K562 (cell line): ENCODE results near the gene WNT7A. TPM values are rescaled to one million over a fixed set of nuclear protein-coding genes. Genes with fewer than 3 reads are reported as not detected.

Experiments used
- ATAC-seq: fragments of 200-7000 bp; cut with Tn5 transposase; 3 replicates; pipeline ENCODE4 v1.9.1; 2020; ENCODE audit warnings: moderate library complexity
- BruUV-seq: library from RNA; stranded (reverse); fragments of 400-500 nt; replicated peaks from 2 replicates; lab custom pipeline; 2021; lab: Mats Ljungman, UMichigan
- CTCF ChIA-PET: fragments of 300-600 bp; formaldehyde crosslinking; extraction: SDS; loops from one replicate; lab custom pipeline; 2021; ENCODE audit warnings: low intra/inter-chr PET ratio; lab: Yijun Ruan, JAX
- POLR2A ChIA-PET: fragments of 300-600, 350-650 bp; sonication (Branson Sonifier 250); formaldehyde crosslinking; extraction: SDS; loops from one replicate; lab custom pipeline; 2021; ENCODE audit warnings: antibody characterized with exemption, inconsistent platforms; lab: Yijun Ruan, JAX
- DNase-seq, 4 experiments: peaks; one replicate each; pipeline versions ENCODE4 v3.0.0 to v3.0.0-alpha.2; 2011 to 2018; ENCODE audit warnings: low spot score in 3 of 4, mixed read lengths in 3 of 4; ENCODE audit errors: extremely low read depth in 1 of 4
- FAIRE-seq: peaks from 2 replicates; lab custom pipeline; 2011; peaks lifted over from hg19 to GRCh38; lab: Jason Lieb, UNC
- H2AFZ ChIP-seq: 2 replicates; pipeline ENCODE4 v1.6.0; 2011; ENCODE audit warnings: low read depth, low read length, control low read depth, inconsistent platforms
- H3K27ac ChIP-seq: fragments of 200-600 bp; 3 replicates; pipeline ENCODE4 v1.8.0; 2011; ENCODE audit warnings: low read depth, mild to moderate bottlenecking, control low read depth, inconsistent platforms, low read length, moderate library complexity, mixed read lengths; ENCODE audit errors: extremely low read depth
- H3K27me3 ChIP-seq, 2 experiments: fragments of 300-600 bp in 1 of 2; 2 replicates in 1 of 2; 3 replicates in 1 of 2; pipeline versions ENCODE4 v1.6.0 to v1.8.0; 2011; ENCODE audit warnings: inconsistent platforms in 2 of 2, low read length in 2 of 2, mild to moderate bottlenecking in 1 of 2, mixed read lengths in 1 of 2, moderate library complexity in 1 of 2; ENCODE audit not compliant: control insufficient read depth in 2 of 2, insufficient read depth in 2 of 2
- H3K36me3 ChIP-seq: fragments of 300-600 bp; 3 replicates; pipeline ENCODE4 v1.8.0; 2011; ENCODE audit warnings: mild to moderate bottlenecking, low read length, inconsistent platforms; ENCODE audit not compliant: control insufficient read depth, insufficient read depth
- H3K4me1 ChIP-seq, 2 experiments: fragments of 200-600 bp in 1 of 2; replicated peaks in 1 of 2; 2 replicates in 1 of 2; 3 replicates in 1 of 2; pipeline versions ENCODE4 v1.5.1 to v1.8.0; 2011; ENCODE audit warnings: inconsistent platforms in 2 of 2, low read length in 2 of 2, mild to moderate bottlenecking in 1 of 2, mixed read lengths in 1 of 2, moderate library complexity in 1 of 2; ENCODE audit not compliant: control insufficient read depth in 2 of 2, insufficient read depth in 2 of 2
- H3K4me2 ChIP-seq: 2 replicates; pipeline ENCODE4 v1.6.1; 2011; ENCODE audit warnings: low read length, control low read depth, inconsistent platforms, mixed read lengths; ENCODE audit not compliant: insufficient read depth
- H3K4me3 ChIP-seq: fragments of 200-600 bp; sonication (generic), shearing (Covaris generic); 2 replicates; pipeline ENCODE4 v1.5.1; 2016; ENCODE audit warnings: control low read depth, inconsistent platforms
- H3K79me2 ChIP-seq: fragments of 200-600 bp; 3 replicates; pipeline ENCODE4 v1.8.0; 2011; ENCODE audit warnings: low read length, inconsistent platforms; ENCODE audit not compliant: control insufficient read depth, insufficient read depth
- H3K9ac ChIP-seq, 2 experiments: 2 replicates each; pipeline versions ENCODE4 v1.6.0 to v1.6.1; 2011; ENCODE audit warnings: low read depth in 2 of 2, low read length in 2 of 2, control low read depth in 1 of 2, inconsistent platforms in 1 of 2, mild to moderate bottlenecking in 1 of 2, mixed read lengths in 1 of 2; ENCODE audit not compliant: insufficient read depth in 1 of 2
- H3K9me1 ChIP-seq: one replicate; pipeline ENCODE4 v1.6.0; 2011; ENCODE audit warnings: inconsistent platforms, mild to moderate bottlenecking, low read length, moderate library complexity; ENCODE audit not compliant: control insufficient read depth, insufficient read depth
- H3K9me3 ChIP-seq: replicated peaks from 2 replicates; pipeline ENCODE4 v1.5.1; 2011; ENCODE audit warnings: low read depth, low read length, inconsistent platforms; ENCODE audit not compliant: control insufficient read depth, insufficient read depth
- H4K20me1 ChIP-seq: replicated peaks from 2 replicates; pipeline ENCODE4 v1.6.1; 2011; ENCODE audit warnings: low read length, inconsistent platforms, mixed read lengths; ENCODE audit not compliant: control insufficient read depth, insufficient read depth
- ASH1L ChIP-seq: fragments of 450-650 bp; IDR thresholded peaks from 2 replicates; pipeline ENCODE4 v1.6.1; 2018; ENCODE audit warnings: borderline replicate concordance, mild to moderate bottlenecking, low read depth; ENCODE audit not compliant: partially characterized antibody
- BRD9 ChIP-seq: fragments of 450-650 bp; IDR thresholded peaks from 2 replicates; pipeline ENCODE4 v1.6.1; 2018; ENCODE audit warnings: low read depth; ENCODE audit not compliant: partially characterized antibody
- CHCHD3 ChIP-seq: fragments of 250-450 bp; sonication (Bioruptor Pico); IDR thresholded peaks from 2 replicates; pipeline ENCODE4 v2.1.2; 2022; ENCODE audit warnings: mild to moderate bottlenecking
- MXI1 ChIP-seq: IDR thresholded peaks from 2 replicates; pipeline ENCODE4 v1.6.1; 2011; ENCODE audit warnings: low read depth, mild to moderate bottlenecking, improper control_type of control experiment, low read length
- NFIC ChIP-seq: fragments of 450-650 bp; IDR thresholded peaks from 2 replicates; pipeline ENCODE4 v1.6.1; 2017; ENCODE audit warnings: mild to moderate bottlenecking, inconsistent platforms
- PRDM10 ChIP-seq: fragments of 450-650 bp; IDR thresholded peaks from 2 replicates; pipeline ENCODE4 v1.6.1; 2018; ENCODE audit not compliant: partially characterized antibody
- SIN3B ChIP-seq: fragments of 450-650 bp; IDR thresholded peaks from 2 replicates; pipeline ENCODE4 v1.6.1; 2017; ENCODE audit warnings: low read depth, mild to moderate bottlenecking, moderate library complexity
- SRF ChIP-seq, 2 experiments: fragments of 250-450, 450-650 bp in 1 of 2; sonication (Bioruptor Pico) in 1 of 2; sonication (generic) in 1 of 2; formaldehyde crosslinking; IDR thresholded peaks; 2 replicates each; pipeline versions ENCODE4 v1.5.0 to v1.5.1; 2020 to 2022; ENCODE audit warnings: mild to moderate bottlenecking in 1 of 2, missing genetic modification reagents in 1 of 2
- TCF7L2 ChIP-seq: fragments of 150-350 bp; IDR thresholded peaks from 2 replicates; pipeline ENCODE4 v1.6.1; 2016; ENCODE audit warnings: low read depth, mild to moderate bottlenecking, low read length, moderate library complexity
- U2AF2 ChIP-seq: fragments of 200-400 bp; formaldehyde crosslinking; optimal IDR thresholded peaks from 2 replicates; pipeline ENCODE3; 2017; ENCODE audit warnings: low read depth, mild to moderate bottlenecking, low read length
- ZBTB12 ChIP-seq: fragments of 250-450 bp; sonication (Bioruptor Pico); IDR thresholded peaks from 2 replicates; pipeline ENCODE4 v1.4.0; 2020
- ZBTB17 ChIP-seq: fragments of 450-650 bp; formaldehyde crosslinking; IDR thresholded peaks from 2 replicates; pipeline ENCODE4 v1.4.0; 2020; ENCODE audit warnings: mild to moderate bottlenecking
- ZBTB9 ChIP-seq: fragments of 450-650 bp; formaldehyde crosslinking; IDR thresholded peaks from 2 replicates; pipeline ENCODE4 v1.4.0; 2020; ENCODE audit warnings: mild to moderate bottlenecking, moderate library complexity
- ZC3H11A ChIP-seq: IDR thresholded peaks from 2 replicates; pipeline ENCODE4 v1.6.1; 2012; ENCODE audit warnings: low read depth, low read length, improper control_type of control experiment
- ZFP36 ChIP-seq: fragments of 150-350 bp; IDR thresholded peaks from 2 replicates; pipeline ENCODE4 v1.6.1; 2018; ENCODE audit warnings: low read length, low read depth; ENCODE audit not compliant: partially characterized antibody
- ZNF586 ChIP-seq: fragments of 450-650 bp; formaldehyde crosslinking; conservative IDR thresholded peaks from 2 replicates; pipeline ENCODE4 v1.4.0; 2020; ENCODE audit warnings: mild to moderate bottlenecking, moderate library complexity
- WGBS: fragments of 100-300 bp; shearing (Covaris generic); methylation state at CpG from one replicate; pipeline ENCODE4 v1.1.6; 2016; ENCODE audit warnings: low coverage, mixed read lengths; ENCODE audit not compliant: insufficient coverage; ENCODE audit errors: missing lambda C conversion rate; 5-methylcytosine and 5-hydroxymethylcytosine counted together
- in situ Hi-C: fragments of 300-500 bp; cut with MboI; formaldehyde crosslinking; loops from 4 replicates; pipeline ENCODE4 v1.15.0; 2018; ENCODE audit warnings: inconsistent platforms, mixed read lengths
- intact Hi-C: fragments of 100-400 bp; cut with micrococcal nuclease; formaldehyde crosslinking; loops from 2 replicates; pipeline ENCODE4 v1.14.2; 2022
- polyA plus RNA-seq, 8 experiments: library from polyadenylated mRNA; depleted of rRNA in 4 of 8; stranded (reverse) in 5 of 8; unstranded in 3 of 8; fragments of >200 nt; fragmentation: Nextera tagmentation in 2 of 8; fragmentation: Illumina TruSeq in 1 of 8; extraction: Ambion mirVana in 2 of 8; extraction: Trizol in 1 of 8; gene quantifications; 2 replicates each; pipeline versions ENCODE4 v1.2.1 to v1.2.3, GENCODE V29; 2011 to 2014; ENCODE audit warnings: inconsistent platforms in 1 of 8, missing spikeins in 1 of 8
- total RNA-seq, 7 experiments: library from RNA; depleted of rRNA in 6 of 7; stranded (reverse); fragments of >200 nt in 6 of 7; fragmentation: Illumina TruSeq in 2 of 7; extraction: Trizol in 2 of 7; gene quantifications; 2 replicates each; pipeline versions ENCODE4 v1.2.1 to v1.2.3, GENCODE V29; 2011 to 2021; ENCODE audit warnings: low replicate concordance in 1 of 7

WNT7A gene
- total and polyA plus RNA-seq, 9 of the 15 experiments (the other 6 are each of a cell fraction or from before 2014, with no cell fraction given) = 0.03 TPM; not detected in 8

- TF ChIP-seq TCF7L2 (no peak), ZFP36 (peak; percentile 59), NFIC (no peak), PRDM10 (no peak), SRF (CRISPR knock-in tag; IDR thresholded peaks at IDR 0.05) (no peak)
Observed at GRCh38 chr3:13846238-13846637, 33.6 kb downstream of the WNT7A start (continued).

- Histone ChIP-seq H3K27me3 (peaks cover 6 to 39% of the 10 kb centered on the region in 2 experiments; a peak in 4 of 5 replicates), H3K4me1 (no peaks in the 10 kb centered on the region; a peak in 1 of 5 replicates), H3K79me2 (no peaks in the 10 kb centered on the region), H3K9ac (no peak overlapping the region), H3K27ac (no peak overlapping the region), H3K4me3 (no peak overlapping the region), H3K36me3 (no peaks in the 10 kb centered on the region), H3K4me2 (no peak overlapping the region), H3K9me1 (no peaks in the 10 kb centered on the region), H2AFZ (no peak overlapping the region), H3K9me3 (no peaks in the 10 kb centered on the region), H4K20me1 (peaks cover 20% of the 10 kb centered on the region)
- intact Hi-C loops (no loop called here), in situ Hi-C loops (no loop called here)
- POLR2A ChIA-PET = no interaction called here
- under 1% methylated on average over 7 of the region's 7 CpGs for WGBS
- ATAC-seq (no peak), FAIRE-seq (no peak), DNase-seq (no peak)
- CTCF ChIA-PET = no interaction called here
- TF ChIP-seq U2AF2 = no peak
- no peak for TF ChIP-seq ZBTB12 (CRISPR knock-in tag)
- no peak for TF ChIP-seq SIN3B
- TF ChIP-seq ZBTB9 (CRISPR knock-in tag) = no peak
- no peak for TF ChIP-seq ZBTB17 (CRISPR knock-in tag)
- no peak for TF ChIP-seq ZNF586
- TF ChIP-seq ZC3H11A = no peak
- TF ChIP-seq ASH1L = no peak
- TF ChIP-seq MXI1 = no peak
- no peak for TF ChIP-seq BRD9
- TF ChIP-seq CHCHD3 (CRISPR knock-in tag) = no peak
- BruUV-seq = no TSS peak
Observed at GRCh38 chr3:13845806-13846205, 34.1 kb downstream of the WNT7A start.
